ENCODE measurements around the gene STAB2.

STAB2 gene

DNA sequence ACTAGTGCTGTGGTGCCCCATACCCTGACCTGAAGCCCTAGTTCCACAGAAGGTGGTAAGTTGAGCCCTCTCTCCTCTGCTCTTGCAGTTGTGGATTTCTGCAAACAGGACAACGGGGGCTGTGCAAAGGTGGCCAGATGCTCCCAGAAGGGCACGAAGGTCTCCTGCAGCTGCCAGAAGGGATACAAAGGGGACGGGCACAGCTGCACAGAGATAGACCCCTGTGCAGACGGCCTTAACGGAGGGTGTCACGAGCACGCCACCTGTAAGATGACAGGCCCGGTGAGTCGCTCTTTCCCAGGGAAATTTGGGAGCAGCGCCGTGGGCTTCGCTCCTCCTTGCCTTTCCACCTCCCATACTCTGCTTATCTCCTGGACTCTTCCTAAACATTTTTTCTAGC, 161.8 kb downstream of the STAB2 start:
- no peak for DNase-seq (ENCODE audit: low read depth in 2 of 2)

DNA sequence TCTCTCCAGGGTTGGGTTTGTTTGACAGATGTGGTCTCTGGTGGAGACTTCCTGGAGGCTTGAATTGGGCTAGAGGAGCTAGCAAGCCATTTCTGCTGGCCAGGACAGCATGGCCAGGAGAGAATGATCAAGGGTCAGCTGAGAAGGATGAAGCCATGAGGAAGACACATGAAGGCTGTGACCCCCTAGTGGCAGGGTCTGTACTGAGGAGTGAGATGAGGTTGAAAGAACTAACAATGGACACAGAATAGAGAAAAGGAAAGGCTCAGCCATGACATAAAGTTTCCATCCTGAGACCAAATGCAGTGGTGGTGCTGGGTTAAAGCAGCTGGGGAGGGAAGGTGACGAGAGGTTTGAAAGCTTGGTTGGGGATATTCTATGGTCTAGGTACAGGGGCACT, 164.1 kb downstream of the STAB2 start:
- DNase-seq (ENCODE audit: low read depth in 2 of 2), result no peak

DNA sequence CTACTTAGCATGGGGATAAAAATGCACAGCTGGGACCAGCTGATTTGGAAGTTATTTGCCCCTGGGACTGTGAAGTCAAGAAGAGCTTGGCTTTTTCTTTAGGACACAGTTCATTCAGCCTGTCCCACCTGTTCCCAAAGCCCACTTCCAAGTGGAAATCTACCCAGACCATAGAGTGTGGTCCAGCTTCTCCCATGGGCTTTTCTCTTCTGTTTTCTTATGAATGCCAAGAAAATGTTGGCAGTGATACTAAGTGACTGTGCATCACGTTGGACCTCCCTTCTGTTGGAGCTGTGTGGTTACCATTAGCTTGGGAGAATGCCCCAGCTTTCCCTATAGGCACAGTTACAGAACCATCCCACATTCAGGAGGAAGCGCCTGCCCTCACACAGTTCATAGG, 164.5 kb downstream of the STAB2 start:
- no peak for DNase-seq (ENCODE audit: low read depth in 2 of 2)

DNA sequence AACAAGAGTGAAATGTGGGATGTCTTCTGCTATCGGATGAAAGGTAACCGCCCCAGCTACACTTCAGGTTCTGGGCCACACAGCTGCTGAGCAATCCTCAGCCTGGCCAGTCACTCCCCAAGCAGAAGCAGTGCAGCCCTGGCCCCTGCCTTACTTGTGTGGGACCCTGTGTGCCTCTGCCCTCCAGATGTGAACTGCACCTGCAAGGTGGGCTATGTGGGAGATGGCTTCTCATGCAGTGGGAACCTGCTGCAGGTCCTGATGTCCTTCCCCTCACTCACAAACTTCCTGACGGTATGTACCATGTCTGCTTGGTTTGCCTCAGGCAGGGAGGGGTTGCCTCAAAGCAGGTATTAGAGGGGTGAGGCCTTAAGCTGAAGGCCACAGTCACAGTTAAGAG, 168.4 kb downstream of the STAB2 start:
- no peak for DNase-seq (ENCODE audit: low read depth in 2 of 2)

DNA sequence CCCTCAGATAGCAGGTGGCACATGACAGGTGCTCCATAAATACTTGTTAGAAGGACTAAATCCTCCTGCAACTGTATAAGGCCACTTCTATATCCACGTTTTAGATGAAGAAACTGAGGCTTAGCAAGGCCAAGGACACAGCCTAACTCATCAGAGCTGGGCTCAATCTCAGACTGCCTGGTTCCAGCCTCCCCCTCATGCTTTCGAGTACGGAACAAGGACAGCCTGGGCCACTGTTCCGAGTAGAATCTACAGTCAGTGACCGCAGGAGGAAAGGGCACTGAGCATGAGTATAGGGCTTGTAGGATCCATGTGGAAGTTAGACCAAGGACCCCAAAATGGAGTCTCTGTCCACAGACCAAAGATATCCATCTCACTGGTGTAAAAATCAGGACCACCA, 169.4 kb downstream of the STAB2 start:
- no peak for DNase-seq (ENCODE audit: low read depth in 2 of 2)

DNA sequence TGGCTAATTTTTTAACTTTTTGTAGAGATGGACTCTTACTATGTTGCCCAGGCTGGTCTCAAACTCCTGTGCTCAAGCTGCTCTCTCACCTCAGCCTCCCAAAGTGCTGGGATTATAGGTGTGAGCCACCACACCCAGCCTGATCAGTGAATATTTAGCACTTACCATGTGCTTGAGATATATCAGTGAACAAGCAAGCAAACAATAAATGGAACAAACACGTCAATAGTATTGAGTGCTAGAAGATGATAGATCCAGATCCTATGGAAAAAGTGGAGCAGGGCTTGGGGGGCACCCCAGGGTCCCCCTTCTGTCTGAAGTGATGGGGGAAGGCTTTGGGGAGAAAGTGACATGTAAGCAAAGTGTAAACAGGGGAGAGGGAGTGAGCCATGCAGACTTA, 170.2 kb downstream of the STAB2 start:
- DNase-seq (ENCODE audit: low read depth in 2 of 2), result no peak

DNA sequence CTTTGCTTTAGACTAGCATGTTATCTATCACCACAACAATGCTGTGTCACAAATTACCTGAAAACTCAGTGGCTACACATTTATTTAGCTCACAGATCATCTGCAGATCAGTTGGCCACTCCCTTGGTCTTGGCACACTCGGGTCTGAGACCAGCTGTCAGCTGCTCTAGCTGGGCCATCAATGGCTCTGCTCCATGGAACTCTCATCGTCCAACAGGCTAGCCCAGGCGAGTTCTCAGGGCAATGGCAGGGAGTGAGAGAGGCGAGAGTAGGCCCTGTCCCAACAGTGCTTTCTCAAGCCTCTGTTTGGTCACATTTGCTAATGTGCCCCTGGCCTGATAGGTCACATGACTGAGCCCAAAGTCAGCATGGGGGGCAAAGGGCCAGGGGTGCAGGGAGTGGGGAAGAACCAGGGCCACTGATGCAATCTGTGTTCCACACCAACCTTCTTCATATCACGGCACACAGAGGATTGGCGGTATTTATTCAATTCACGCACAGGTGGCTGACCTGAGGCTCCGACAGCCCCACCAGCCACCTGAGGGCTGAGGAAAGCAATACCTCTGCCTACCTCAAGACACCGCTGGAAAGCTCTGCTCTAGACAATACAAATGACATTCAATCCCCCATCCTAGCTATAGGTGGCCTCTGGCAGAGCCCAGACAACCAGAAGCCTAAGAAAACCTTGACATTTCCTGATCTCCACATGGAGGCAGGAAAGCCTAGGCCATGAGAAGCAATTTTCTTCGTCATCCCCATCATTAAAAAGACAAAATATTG, 171.4 kb downstream of the STAB2 start:
- DNase-seq (ENCODE audit: low read depth in 2 of 2), result no peak

DNA sequence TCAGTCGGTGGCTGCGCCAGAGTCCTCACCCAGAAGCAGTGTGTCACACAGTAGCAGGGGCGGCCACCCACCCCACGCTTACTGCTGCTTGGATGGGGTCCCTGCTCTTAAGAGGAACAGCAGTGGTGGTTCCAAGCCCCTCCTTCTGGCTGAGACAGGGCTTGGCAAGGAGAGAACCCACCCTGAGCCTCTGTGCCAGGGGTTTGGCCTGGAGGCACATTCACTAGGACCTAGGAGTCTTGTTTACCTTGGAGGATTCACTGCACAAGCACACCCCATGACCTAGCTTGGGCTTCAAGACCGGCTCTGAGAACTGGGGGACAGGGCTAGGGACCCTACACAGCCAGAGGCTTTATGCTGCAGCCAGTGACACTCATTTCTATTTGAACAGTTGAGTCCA, 175.4 kb downstream of the STAB2 start:
- DNase-seq (ENCODE audit: low read depth in 2 of 2), result no peak

DNA sequence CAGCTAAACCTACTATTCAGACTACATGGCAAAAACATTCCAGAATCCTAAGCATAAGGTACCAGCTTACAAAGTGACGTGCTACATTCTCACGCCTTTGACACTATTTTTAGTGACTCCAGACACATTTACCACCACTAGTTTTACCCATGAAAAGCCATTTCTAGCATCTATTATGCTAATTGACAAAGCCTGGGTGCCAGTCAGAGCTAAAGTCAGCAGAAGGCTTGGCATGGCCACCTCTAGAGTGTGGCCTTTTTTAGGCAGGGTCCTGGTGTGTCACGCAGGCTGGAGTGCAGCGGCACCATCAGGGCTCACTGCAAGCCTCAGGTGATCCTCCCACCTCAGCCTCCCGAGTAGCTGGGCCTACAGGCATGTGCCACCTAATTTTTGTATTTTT, 178.2 kb downstream of the STAB2 start:
- DNase-seq (ENCODE audit: low read depth in 2 of 2), result no peak

DNA sequence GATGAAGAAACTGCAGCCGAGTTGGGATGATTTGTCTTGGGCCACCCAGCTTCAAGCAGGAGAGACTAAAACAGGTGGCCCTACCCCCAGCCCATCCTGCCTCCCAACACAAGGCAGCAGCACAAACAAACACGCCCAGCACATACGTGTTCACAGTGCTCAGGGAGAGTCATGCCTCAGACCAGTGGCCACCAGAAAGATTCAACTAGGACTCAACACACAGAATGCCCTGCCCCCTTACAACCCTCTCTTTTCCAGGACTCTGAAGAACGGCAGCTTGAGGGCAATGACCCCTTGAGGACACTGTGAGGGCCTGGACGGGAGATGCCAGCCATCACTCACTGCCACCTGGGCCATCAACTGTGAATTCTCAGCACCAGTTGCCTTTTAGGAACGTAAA, 179.0 kb downstream of the STAB2 start:
- no peak for DNase-seq (ENCODE audit: low read depth in 2 of 2)

DNA sequence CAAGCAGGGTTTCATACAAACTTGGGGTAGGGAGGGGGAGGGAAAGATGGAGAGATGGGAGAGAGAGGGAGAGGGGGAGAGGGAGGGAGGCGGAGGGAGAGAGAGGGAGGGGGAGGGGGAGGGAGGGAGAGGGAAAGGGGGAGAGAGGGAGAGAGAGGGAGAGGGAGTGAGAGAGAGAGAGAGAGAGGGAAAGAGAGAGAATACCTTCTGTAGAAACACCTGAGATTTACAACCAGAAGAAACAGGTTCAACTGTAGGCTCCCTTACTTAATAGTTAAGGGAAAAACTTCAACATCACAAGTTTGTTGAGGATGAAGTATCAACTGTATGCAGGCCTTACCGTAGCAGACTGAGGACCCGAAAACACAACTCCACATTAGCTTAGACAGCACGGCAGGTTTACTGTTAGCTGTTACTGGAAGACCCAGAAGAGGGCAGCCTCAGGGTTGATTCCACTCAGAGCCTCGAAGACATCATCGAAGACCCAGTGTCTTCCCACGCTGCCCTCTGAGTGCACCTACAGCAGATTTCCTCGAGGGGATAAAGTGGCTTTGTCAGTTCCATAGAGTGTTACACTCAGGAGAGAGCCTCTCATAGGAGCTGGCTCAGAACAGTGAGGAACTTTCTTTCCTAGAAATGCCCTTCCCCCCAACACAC, 181.5 kb downstream of the STAB2 start:
- DNase-seq (ENCODE audit: low read depth in 2 of 2), result no peak

DNA sequence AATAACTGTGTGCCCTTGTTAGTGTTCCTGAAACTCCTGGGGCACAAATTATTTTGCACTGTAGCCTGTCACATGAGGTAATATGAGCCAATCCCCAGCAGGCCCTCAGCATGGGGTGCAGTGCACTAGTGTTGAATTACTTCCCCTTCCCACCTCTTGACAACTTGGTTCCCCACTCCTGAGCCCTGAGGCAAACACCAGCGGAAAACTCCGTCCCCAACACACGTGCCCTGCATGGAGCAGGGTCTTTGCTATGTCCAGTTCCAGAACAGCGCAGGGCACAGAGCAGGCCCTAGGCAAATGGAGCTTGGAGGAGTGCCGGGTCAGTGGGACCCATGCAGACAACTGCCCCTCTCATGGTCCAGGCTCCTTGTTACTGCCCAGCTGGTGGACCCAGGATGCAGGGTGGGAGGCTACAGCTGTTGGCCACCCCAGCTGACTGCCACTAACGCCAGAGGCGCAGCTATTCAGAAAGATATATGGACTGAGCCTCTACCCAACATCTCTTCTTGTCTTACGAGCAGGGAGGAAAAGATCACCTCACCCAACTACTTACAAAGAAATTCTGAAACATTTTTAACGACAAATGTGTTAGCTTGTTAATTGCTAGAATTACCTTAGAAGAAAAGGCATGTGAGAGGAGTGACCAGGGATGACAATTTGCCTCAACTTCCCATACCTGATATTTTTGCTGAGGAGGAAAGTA, 182.3 kb downstream of the STAB2 start:
- DNase-seq (ENCODE audit: low read depth in 2 of 2), result no peak

DNA sequence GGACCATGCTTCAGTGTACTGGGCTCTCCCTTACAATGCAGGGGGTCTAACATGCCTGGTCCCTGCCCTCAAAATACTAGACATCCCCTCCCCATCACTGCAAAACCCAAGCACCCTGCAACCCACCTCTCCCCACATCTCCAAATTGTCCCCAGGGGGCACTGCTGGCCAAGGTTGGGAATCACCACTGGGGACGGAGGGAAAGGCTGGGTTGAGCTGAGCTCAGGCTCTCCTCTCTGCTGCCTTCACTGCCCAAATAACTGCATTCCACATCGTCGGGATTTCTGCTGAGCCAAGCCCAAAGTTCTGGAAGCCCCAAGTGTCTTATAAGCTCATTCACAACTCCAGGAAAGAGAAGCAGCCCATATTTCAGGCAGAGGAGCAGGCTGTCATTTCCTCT, 184.4 kb downstream of the STAB2 start:
- no peak for DNase-seq (ENCODE audit: low read depth in 2 of 2)

DNA sequence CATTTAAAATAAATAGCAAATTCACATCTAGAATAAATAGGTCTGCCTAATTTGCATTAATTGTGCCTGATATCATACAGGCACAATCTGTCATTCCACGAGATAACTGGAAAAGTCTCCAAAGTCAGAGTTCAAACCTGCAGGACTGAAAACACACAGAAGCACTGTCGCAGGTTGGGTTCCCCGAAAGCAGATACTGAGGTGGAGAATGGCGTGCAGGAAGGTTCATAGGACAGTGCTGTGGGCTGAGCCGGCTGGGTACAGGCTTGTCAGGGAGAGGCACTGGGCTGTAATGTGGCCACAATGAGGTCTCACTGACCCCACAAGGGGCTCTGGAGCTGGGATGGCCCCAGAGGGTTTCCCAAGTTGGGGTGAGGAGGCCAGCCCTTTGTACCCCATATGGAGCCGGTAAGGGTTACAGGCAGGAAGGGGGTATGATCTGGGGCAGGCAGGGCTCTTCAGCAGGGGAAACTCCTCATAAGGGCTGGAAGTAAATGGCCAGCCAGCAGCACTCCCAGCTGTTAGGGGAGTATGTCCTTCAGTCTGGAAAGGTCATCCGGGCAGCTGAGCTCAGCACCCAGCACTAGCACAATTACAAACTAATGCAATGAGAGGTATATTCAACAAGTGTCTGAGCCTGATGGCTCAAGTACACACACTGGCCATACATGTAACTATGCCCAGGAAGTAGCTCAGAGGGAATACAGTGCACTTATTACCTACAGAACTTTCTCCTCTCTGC, 185.5 kb downstream of the STAB2 start:
- no peak for DNase-seq (ENCODE audit: low read depth in 2 of 2)

DNA sequence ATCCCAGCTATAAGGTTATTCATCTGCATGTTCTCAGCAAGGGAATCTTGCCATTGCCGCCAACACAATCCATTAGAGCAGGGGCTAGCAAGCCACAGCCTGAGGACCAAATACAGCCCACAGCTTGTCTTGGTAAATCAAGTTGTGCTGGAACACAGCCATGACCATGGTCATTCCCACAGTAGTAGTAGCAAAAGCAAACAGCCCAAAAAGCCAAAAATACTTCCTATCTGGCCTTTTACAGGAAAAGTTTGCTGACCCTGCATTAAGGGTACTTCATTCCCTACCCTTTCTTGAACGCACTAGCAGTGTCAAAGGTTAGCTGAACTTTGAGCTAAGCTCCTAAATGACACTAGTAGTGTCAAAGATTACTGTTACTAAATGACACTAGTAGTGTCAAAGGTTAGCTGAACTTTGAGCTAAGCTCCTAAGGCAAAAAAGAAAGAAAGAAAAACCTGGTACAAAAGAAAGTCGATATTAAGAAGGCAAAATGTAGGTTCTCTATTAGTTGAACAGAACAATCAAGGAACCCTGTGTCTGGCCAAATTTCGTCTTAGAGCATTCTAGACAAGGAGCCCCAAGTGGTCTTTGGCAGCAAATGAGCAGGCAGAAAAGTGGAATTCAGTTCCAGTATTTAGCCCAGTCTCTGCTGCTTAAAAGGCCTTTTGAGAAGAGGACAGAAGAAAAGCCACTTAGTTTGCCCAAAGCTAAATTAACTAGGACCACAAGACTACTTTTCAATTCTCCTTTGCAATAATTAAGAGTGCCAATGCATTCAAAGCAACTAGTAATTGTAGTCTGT, 186.2 kb downstream of the STAB2 start:
- no peak for DNase-seq (ENCODE audit: low read depth in 2 of 2)

DNA sequence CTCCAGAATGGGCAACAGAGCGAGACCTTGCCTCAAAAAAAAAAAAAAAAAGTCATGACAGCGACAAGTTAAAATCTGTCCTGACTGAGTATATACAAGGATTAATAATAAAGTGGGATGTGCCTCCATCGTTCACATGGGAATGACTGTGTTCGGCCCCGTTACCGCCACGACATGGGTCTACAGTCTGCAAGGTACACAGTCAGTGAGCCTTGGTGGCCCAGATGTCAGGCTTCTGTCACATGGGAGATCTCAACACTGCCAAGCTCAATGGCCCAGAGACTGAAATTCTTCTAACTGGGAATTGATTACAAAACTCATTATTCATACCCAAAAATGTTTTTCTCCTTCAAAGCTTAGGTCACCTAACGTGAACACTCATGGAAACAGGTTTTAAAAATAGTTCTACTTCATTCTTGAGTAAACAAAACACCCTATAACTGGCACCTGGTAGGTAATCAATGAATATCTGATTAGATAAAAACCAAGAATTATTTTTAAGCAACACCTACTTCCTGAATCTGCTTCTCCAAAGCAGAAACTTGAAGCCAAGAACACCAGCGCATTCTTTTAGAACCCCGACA, 188.0 kb downstream of the STAB2 start:
- no peak for DNase-seq (ENCODE audit: low read depth in 2 of 2)

DNA sequence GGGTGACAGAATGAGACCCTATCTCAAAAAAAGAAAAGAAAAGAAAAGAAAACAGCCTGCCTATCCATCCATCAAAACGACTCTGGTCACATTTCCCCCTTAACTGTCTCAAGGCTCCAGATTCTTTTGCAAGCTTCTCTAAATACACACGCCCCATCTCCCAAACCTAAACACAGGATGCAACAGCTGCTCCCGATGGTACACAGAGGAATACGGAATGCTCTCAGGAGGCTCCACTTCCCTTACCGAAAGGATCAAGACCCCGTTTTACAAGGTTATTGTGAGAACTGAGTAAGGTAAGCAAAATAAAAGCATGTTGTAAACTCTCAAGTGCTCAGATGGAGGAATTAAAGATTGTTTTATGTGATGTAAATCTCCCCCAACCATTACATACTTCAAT, 191.7 kb downstream of the STAB2 start:
- DNase-seq (ENCODE audit: low read depth in 2 of 2), result no peak

DNA sequence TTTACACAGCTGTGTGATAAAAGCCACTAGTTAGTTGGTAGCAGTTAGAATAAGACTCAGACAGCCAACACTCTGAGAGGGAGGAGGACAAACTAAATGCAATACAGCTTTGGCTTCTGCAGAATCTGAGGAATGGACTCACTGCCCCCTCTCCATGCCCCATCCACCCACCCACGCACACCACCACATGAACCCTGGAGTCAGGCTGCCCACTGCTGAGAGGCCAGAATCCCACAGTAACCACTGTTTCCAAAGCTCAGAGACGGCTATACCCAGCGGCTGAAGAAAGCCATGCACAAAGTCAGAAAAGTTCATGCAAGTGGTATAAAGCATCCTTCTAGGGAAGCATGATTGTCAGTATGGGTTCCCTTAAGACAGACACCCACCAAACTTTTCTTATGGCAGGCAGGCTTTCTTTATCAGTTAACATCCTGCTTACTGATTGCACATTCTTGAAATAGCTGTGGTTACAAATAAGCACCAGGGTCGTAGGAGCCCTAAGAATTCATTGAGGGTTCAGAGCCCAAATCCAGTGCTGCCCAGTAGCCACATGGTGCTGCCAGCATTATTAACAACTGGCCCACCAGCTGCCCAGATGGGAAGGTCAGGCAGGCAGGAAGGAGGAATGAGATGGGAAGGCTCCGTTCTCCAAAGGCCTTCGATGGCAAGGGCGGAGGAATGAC, 192.5 kb downstream of the STAB2 start:
- DNase-seq (ENCODE audit: low read depth in 2 of 2), result no peak

DNA sequence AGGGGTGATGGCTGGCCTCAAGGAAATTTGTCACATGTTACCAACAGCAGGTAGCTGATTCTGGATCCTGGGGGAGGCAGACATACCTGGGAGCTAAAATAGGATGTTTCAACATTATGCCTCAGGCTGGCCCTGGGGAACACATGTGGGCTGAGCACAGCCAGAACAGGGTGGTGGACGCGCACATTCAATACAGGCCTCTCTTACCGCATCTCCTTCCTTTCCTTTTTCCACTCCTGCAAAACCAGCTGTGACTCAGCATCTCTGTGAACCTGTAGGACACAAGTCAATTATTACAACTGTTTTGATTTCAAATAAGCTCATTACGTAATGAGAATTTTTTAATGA, 193.0 kb downstream of the STAB2 start:
- no peak for DNase-seq (ENCODE audit: low read depth in 2 of 2)

DNA sequence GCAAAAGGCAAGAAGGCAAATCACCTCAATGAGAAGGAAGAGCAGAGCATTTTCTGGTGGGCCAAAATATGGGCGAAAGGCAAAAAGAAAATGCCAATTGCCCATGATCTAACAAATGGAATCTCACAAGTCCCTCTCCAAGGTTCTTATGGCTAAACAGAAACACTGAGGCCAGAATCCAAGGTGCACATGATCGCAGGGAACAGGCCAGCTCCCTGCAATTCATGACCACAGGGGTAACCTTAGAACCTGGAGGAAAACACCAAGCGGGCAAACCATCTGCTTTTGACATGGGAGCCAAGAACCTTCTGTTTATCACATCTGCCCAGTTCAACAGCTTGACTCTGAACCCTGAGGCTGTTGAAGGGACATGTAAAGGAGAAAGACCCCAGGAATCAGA, 193.9 kb downstream of the STAB2 start:
- no peak for DNase-seq (ENCODE audit: low read depth in 2 of 2)

DNA sequence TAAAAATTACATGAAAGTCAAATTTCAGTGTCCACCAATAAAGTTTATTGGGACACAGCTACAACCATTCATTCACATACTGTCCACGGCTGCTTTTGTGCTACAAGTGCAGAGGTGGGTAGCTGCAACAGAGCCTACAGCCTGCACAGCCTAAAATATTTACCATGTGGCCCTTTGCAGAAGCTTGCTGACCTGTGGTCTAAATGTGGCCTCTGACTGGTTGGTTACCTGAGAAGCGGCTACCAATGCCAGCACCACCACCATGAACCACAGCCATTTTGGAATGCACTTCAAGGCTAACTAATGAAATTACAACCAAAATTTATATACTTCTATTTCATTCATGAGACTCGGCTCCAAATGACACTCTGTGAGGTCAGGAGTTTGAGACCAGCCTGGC, 195.3 kb downstream of the STAB2 start:
- DNase-seq (ENCODE audit: low read depth in 2 of 2), result no peak
